ENCODE data around the gene BCL2L15. TPM values are rescaled to one million over a fixed set of nuclear protein-coding genes. Genes with fewer than 3 reads are reported as not detected.

Gene BCL2L15
- total and polyA plus RNA-seq, 2 of the 13 experiments (the other 11 are each of a cell fraction or from before 2014, with no cell fraction given) = 0.03 to 0.27 TPM

- no peak for TF ChIP-seq KDM5A (IDR thresholded peaks at IDR 0.05; ENCODE audit: borderline replicate concordance, low read length)
- TF ChIP-seq ZNF343 (CRISPR knock-in tag; IDR thresholded peaks at IDR 0.05) = no peak
- TF ChIP-seq MXI1 (IDR thresholded peaks at IDR 0.05; ENCODE audit: borderline replicate concordance, low read depth, low read length) = no peak
- TF ChIP-seq ZNF562 (CRISPR knock-in tag; IDR thresholded peaks at IDR 0.05; ENCODE audit: borderline replicate concordance) = no peak
- TF ChIP-seq MYPOP (CRISPR knock-in tag; IDR thresholded peaks at IDR 0.05) = no peak
- TF ChIP-seq TFE3 (CRISPR knock-in tag; IDR thresholded peaks at IDR 0.05) = 0 out of 2 replicates have a peak, but pooled peaks have one; percentile 40
- TF ChIP-seq IKZF1 (IDR thresholded peaks at IDR 0.05) = no peak
- TF ChIP-seq ZNF253 (CRISPR knock-in tag; IDR thresholded peaks at IDR 0.05; ENCODE audit: borderline replicate concordance) = no peak
- 0 out of 2 replicates have a peak, but pooled peaks have one; percentile 10 for TF ChIP-seq ZNF441 (CRISPR knock-in tag; IDR thresholded peaks at IDR 0.05; ENCODE audit: borderline replicate concordance)
- 0 out of 2 replicates have a peak, but pooled peaks have one; percentile 13 for TF ChIP-seq ZNF713 (CRISPR knock-in tag; IDR thresholded peaks at IDR 0.05)
- no peak for TF ChIP-seq MBD4 (IDR thresholded peaks at IDR 0.05; ENCODE audit: borderline replicate concordance, low read length)
- 0 out of 2 replicates have a peak, but pooled peaks have one; percentile 10 for TF ChIP-seq ATF5 (CRISPR knock-in tag; IDR thresholded peaks at IDR 0.05; ENCODE audit: low read depth)
- no peak for TF ChIP-seq ZNF850 (CRISPR knock-in tag; conservative IDR thresholded peaks at IDR 0.05)
- TF ChIP-seq ASH2L (IDR thresholded peaks at IDR 0.05; ENCODE audit: insufficient read length, low read depth, low read length) = peak; percentile 80
- 0 out of 2 replicates have a peak, but pooled peaks have one; percentile 7 for TF ChIP-seq ZNF792 (CRISPR knock-in tag; IDR thresholded peaks at IDR 0.05)
- TF ChIP-seq SNRNP70 (IDR thresholded peaks at IDR 0.05; ENCODE audit: low read depth, low read length) = no peak
- TF ChIP-seq BRCA1 (CRISPR knock-in tag; IDR thresholded peaks at IDR 0.05) = no peak
- TF ChIP-seq FOXA1 (IDR thresholded peaks at IDR 0.05) = no peak
- peak; percentile 44; the same call in 1 of the 2 replicates for TF ChIP-seq FOXA1 (CRISPR knock-in tag; IDR thresholded peaks at IDR 0.05)
- no peak for TF ChIP-seq ZNF264 (CRISPR knock-in tag; IDR thresholded peaks at IDR 0.05)
- no peak for TF ChIP-seq ZBTB38 (CRISPR knock-in tag; IDR thresholded peaks at IDR 0.05)
Observed at GRCh38 chr1:113928187-113928930, 41.0 kb upstream of the BCL2L15 start (continued).

Measured in HepG2 (cell line).